ENCODE results near the gene HAO2. TPM values are rescaled to one million over a fixed set of nuclear protein-coding genes. Genes with fewer than 3 reads are reported as not detected.
"Not testable (repeated sequence)": the region's sequence is repeated elsewhere in the genome, so short reads cannot be mapped to it uniquely, and the experiment has no call there.

HAO2 gene
- total RNA-seq, 2 donors from 2014 or later, result not detected

- intact Hi-C loops (cut with DNase I, micrococcal nuclease), result no loop called here
- DNase-seq, result no peak
- peak; percentile 25 for ATAC-seq
Measured at GRCh38 chr1:119373465-119373864, 4.9 kb downstream of the HAO2 start.

DNA sequence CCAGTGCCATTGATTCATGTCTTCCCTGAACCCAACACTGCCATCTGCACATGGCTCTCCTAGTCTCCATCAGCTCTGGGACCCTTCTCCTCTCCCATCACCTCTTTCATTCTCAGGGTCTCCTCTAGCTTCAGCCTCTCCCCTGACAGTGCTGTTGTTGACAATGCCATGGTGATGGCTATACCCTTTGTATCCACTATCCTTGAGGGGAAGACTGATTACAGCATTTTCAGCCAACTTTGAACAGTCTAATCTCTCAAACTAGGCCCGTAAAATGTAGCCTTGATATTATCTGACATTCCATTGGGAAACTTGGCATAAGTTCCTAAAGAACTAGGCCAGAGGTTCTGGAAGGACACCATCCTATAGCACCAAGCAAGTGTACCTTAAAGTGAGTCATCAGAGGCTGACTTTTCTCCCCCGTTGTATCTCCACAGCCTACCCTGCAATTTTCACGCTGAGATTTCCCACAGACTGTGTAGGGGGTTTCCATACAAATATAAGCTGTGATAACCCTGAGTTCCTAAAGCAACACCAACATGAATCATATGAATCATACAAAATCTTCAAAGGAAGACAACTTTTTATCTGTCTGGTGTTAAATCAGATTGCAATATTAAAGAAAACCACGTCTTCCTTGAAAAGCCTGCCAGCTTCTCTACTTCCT lies 5.8 kb downstream of the HAO2 start:
- no peak for DNase-seq
- intact Hi-C loops (cut with DNase I, micrococcal nuclease), result no loop called here

DNA sequence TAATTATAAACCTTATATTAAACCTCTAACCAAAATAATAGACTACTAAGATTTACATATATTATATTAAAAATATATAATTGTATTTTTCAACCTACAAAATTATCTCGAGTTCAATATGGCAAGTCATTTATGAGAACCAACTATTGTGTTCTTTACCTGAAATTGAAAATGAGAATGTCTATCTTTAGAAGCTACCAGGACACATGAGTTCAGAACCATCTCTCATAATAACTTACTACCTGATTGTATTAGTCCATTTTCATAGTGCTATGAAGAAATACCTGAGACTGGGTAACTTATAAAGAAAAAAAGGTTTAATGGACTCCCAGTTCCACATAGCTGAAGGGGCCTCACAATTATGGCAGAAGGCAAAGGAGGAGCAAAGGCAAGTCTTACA lies 6.8 kb downstream of the HAO2 start:
- ATAC-seq (no peak), DNase-seq (no peak)
- intact Hi-C loops (cut with DNase I, micrococcal nuclease), result no loop called here

More for the DNA sequence above, 5.8 kb downstream of the HAO2 start:
- ATAC-seq, result peak; percentile 71

DNA sequence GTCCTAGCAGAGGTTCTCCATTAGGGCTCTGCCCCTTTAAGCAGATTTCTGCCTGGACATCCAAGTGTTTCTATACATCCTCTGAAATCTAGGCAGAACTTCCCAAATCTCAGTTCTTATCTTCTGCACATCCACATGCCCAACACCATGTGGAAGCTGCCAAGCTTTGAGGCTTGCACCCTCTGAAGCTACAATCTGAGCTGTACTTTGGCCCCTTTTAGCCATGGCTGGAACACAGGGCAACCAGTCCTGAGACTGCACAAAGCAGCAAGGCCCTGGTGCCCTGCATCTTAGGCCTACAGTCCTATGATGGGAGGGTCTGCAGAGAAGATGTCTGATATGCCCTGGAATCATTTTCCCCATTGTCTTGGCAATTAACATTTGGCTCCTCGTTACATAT lies 8.0 kb downstream of the HAO2 start:
- no peak for ATAC-seq
- intact Hi-C loops (cut with DNase I, micrococcal nuclease), result no loop called here
- DNase-seq, result no peak

- intact Hi-C loops (cut with DNase I, micrococcal nuclease); ATAC-seq: not testable (repeated sequence)
Measured at GRCh38 chr1:119377594-119377993, 9.0 kb downstream of the HAO2 start.

GRCh38 chr1:119379117-119379516 lies 10.5 kb downstream of the HAO2 start:
- no peak for DNase-seq
- intact Hi-C loops (cut with DNase I, micrococcal nuclease), result no loop called here
- ATAC-seq, result no peak

More at GRCh38 chr1:119377594-119377993, 9.0 kb downstream of the HAO2 start:
- not testable (repeated sequence) for DNase-seq

GRCh38 chr1:119380304-119380703 lies 11.7 kb downstream of the HAO2 start:
- ATAC-seq (no peak), DNase-seq (no peak)
- intact Hi-C loops (cut with DNase I, micrococcal nuclease), result no loop called here

DNA sequence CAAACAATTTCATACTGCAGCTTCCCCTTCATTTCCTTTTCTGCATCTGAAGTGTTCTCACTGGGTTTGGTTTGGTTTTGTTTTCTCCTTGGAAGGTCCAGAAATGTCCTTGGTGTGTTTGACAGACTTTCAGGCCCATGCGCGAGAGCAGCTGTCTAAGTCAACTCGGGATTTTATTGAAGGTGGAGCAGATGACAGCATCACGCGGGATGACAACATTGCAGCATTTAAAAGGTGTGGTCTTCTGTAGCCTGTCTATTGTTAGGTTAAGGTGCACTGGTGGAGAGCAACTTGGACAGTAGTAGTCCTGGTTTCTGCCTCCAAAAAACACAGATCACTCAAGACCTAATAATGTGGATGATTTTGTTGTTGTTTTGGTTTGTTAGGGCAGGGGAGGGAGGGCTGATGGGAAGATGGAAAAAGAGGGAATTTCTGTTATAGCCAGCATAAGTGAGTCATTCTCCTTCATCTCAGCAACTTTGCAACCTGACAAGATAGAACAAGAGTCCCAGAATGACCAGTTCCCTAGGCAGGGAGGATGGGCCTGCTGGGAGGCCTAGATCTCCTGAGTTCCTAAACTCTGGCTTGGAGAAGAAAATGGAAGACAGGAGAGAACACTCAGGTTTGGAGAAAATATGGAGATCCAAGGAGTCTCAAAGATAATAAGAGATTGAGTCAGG lies 12.5 kb downstream of the HAO2 start:
- ATAC-seq (peak; percentile 84), DNase-seq (no peak)
- intact Hi-C loops (cut with DNase I, micrococcal nuclease), result no loop called here

- DNase-seq (no peak), ATAC-seq (no peak)
- intact Hi-C loops (cut with DNase I, micrococcal nuclease), result no loop called here
Measured at GRCh38 chr1:119384591-119384990, 16.0 kb downstream of the HAO2 start.

GRCh38 chr1:119385650-119386049 lies 17.1 kb downstream of the HAO2 start:
- ATAC-seq (no peak), DNase-seq (no peak)
- intact Hi-C loops (cut with DNase I, micrococcal nuclease), result no loop called here

DNA sequence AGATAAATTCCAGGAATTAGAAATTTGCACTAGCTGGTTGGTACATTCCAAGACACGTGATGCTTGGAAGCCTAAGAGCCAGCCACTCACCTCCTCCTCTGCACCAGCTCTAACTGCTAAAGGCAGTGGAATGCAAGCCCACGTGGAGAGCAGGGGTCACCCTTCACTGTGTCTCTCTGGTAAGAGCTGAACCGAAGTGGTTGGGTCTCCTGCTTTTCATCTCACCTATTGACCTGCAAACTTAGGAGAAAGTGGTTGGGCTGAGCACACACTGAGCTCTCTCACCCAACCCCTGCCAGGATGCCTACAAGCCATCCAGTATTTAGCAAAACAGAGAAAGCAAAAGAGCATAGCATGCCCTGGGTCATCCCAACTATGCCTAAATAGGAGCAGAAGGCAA lies 19.3 kb downstream of the HAO2 start:
- ATAC-seq, result no peak

GRCh38 chr1:119388450-119388849 lies 19.9 kb downstream of the HAO2 start:
- intact Hi-C loops (cut with DNase I, micrococcal nuclease), result no loop called here
- ATAC-seq (no peak), DNase-seq (no peak)

More for the DNA sequence above, 19.3 kb downstream of the HAO2 start:
- DNase-seq, result no peak
- intact Hi-C loops (cut with DNase I, micrococcal nuclease), result no loop called here

- DNase-seq (no peak), ATAC-seq (peak; percentile 75)
- intact Hi-C loops (cut with DNase I, micrococcal nuclease), result no loop called here
Measured at GRCh38 chr1:119390526-119390925, 21.9 kb downstream of the HAO2 start.

DNA sequence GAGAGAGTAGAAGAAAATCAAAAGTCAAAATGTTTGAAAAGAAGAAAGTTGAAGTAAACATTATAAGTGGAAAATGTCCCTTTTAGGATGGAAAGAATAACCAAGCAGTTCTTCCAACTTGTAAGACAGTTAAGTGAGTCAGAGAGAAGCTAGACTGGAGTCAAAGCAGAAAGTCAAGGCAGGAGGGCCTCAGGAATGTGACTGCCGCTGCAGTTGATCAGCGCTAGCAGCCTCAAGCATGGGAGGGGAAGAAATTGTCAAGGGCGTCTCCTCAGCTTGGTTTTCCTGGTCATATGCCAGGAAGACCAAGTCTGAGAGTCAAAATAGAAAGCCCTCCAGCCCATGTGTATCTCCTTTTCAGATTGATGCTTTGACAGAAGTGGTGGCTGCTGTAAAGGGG lies 23.2 kb downstream of the HAO2 start:
- ATAC-seq, result no peak
- intact Hi-C loops (cut with DNase I, micrococcal nuclease), result no loop called here
- DNase-seq, result no peak

GRCh38 chr1:119394085-119394484 lies 25.5 kb downstream of the HAO2 start:
- ATAC-seq (peak; percentile 85), DNase-seq (peak; percentile 28 to 44)
- intact Hi-C loops (cut with DNase I, micrococcal nuclease), result no loop called here

DNA sequence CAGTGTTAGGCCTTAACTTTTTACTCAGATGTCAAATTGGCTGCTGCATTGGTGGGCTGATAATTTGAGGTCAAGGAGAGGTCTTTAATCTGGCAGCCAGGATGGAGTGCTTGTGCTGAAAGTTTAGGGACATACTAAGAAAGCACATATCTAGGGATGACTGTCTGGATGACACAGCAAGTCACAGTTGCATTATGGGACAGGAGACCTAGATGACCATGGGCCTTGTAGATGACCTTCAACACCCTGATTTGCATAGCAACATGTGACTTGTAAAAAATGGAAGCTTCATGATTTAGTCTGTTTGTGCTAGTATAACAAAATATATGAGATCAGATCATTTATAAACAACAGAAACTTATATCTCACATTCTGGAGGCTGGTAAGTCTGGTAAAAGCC lies 28.4 kb downstream of the HAO2 start:
- DNase-seq (no peak), ATAC-seq (no peak)
- intact Hi-C loops (cut with DNase I, micrococcal nuclease), result no loop called here

DNA sequence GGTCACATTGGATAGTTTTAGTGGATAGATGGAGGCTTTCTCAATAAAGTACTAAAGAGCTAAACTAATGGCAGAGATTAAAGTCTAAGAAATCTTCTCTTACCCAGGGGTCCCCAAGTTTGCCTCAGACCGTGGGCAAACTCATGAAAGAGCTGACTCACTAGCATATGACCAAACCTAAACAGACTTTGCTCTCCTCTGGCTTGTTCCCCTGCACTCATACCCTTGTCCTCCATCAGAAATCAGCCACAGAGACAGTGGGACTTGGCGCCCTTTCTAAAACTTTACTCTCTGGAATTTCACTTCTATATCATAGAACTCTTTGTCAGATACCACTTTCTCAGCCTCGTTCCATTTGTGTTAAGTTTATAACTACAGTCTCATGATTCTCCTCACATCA lies 29.4 kb downstream of the HAO2 start:
- DNase-seq (no peak), ATAC-seq (no peak)
- intact Hi-C loops (cut with DNase I, micrococcal nuclease), result no loop called here

DNA sequence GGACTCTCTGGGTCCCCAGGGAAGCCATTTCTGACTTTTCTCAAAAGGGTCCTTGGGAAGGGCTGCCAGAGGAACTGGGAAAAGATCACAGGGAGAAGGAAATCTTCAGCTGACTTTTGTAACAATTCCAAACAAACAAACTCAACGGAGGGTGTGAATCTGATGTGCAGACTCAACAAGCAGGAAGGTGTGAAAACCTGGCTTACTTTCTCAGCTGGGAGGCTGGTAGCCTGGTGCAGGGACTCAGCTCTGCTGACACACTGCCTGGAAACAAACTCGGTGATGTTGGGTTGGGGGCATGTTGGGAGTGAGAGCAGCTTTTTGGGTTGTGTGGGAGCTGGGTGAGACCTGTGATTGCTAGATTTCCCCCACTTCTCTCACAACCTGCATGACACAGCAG lies 36.2 kb downstream of the HAO2 start:
- DNase-seq, result no peak
- intact Hi-C loops (cut with DNase I, micrococcal nuclease), result no loop called here
- no peak for ATAC-seq

- ATAC-seq (no peak), DNase-seq (no peak)
- intact Hi-C loops (cut with DNase I, micrococcal nuclease), result no loop called here
Measured at GRCh38 chr1:119409731-119410130, 41.1 kb downstream of the HAO2 start.

DNA sequence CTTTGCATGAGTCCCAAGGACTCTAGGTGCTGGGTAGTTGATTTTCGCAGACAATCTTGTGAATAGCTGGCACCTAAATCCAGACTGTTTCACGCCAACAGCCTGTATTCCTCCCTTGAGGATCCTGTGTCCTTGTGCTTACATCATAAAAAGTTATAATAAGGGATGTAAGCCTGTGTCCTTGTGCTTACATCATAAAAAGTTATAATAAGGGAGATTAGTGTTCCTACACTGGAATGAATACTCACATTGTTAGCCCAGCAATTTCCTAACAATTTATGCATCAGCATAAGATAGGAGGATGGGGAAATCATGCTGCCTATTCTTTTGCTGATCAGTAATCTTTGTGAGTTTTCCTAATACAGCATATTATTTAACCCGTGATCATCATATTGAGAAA lies 42.4 kb downstream of the HAO2 start:
- intact Hi-C loops (cut with DNase I, micrococcal nuclease), result no loop called here
- peak; percentile 97 for ATAC-seq

GRCh38 chr1:119414950-119415349 lies 46.4 kb downstream of the HAO2 start, which contains the start of gene HSD3B2:
Gene HSD3B2, plus strand, starts transcription at chr1:119415150. Its CDS starts 270 bp downstream, at chr1:119415420.
- peak; percentile 47 for ATAC-seq
- intact Hi-C loops (cut with DNase I, micrococcal nuclease), result no loop called here
- no peak for DNase-seq

More for the DNA sequence above, 42.4 kb downstream of the HAO2 start:
- no peak for DNase-seq
